SU-DHL-6 (cell line): ENCODE measurements around the gene CA5A.
A peak's percentile ranks its signal among the peaks of the same experiment; 100 is the strongest.

Source experiments
- H2AFZ ChIP-seq: fragments of 200-600 bp; sonication (generic); 2 replicates; pipeline ENCODE4 v1.6.1; 2014; ENCODE audit warnings: low read depth, mild to moderate bottlenecking, moderate library complexity, mixed read lengths, antibody characterized with exemption, low read length; ENCODE audit not compliant: severe bottlenecking
- H3F3A ChIP-seq: fragments of 200-600 bp; shearing (Covaris generic); 2 replicates; pipeline ENCODE4 v1.6.0; 2016; ENCODE audit warnings: antibody characterized with exemption, mild to moderate bottlenecking; ENCODE audit not compliant: insufficient read depth
- H3K27ac ChIP-seq: fragments of 200-600 bp; sonication (generic); 2 replicates; pipeline ENCODE4 v1.5.1; 2016; ENCODE audit warnings: low read depth, mild to moderate bottlenecking, low read length, moderate library complexity, mixed read lengths
- H3K27me3 ChIP-seq: fragments of 200-600 bp; sonication (generic), shearing (Covaris generic); 2 replicates; pipeline ENCODE4 v1.6.0; 2014; ENCODE audit warnings: mild to moderate bottlenecking, low read length
- H3K36me3 ChIP-seq: fragments of 200-600 bp; sonication (generic); 2 replicates; pipeline ENCODE4 v1.6.1; 2014; ENCODE audit warnings: mild to moderate bottlenecking, low read length, mixed read lengths
- H3K4me2 ChIP-seq: fragments of 300-600, 200-600 bp; shearing (Covaris generic), sonication (generic); 2 replicates; pipeline ENCODE4 v1.6.0; 2014; ENCODE audit warnings: low read length, low read depth, mild to moderate bottlenecking; ENCODE audit not compliant: poor library complexity, severe bottlenecking
- H3K4me3 ChIP-seq: fragments of 200-600 bp; sonication (generic); 2 replicates; pipeline ENCODE4 v1.5.1; 2014; ENCODE audit warnings: antibody characterized with exemption, low read length, mild to moderate bottlenecking, mixed read lengths; ENCODE audit not compliant: insufficient read depth, poor library complexity, severe bottlenecking
- H3K79me2 ChIP-seq: fragments of 200-600 bp; sonication (generic); 2 replicates; pipeline ENCODE4 v1.6.1; 2014; ENCODE audit warnings: mild to moderate bottlenecking, low read length, moderate library complexity; ENCODE audit not compliant: insufficient read depth
- H3K9ac ChIP-seq: fragments of 200-600 bp; sonication (generic); 2 replicates; pipeline ENCODE4 v1.7.0; 2014; ENCODE audit warnings: mild to moderate bottlenecking, low read length
- H3K9me2 ChIP-seq: fragments of 200-600 bp; sonication (generic); replicated peaks from 2 replicates; pipeline ENCODE4 v1.6.1; 2014; ENCODE audit warnings: low read length; ENCODE audit not compliant: insufficient read depth
- H3K9me3 ChIP-seq: fragments of 200-600 bp; sonication (generic); 2 replicates; pipeline ENCODE4 v1.6.1; 2014; ENCODE audit warnings: low read length, mixed read lengths; ENCODE audit not compliant: insufficient read depth
- H4K20me1 ChIP-seq: fragments of 200-600 bp; sonication (generic); 2 replicates; pipeline ENCODE4 v1.6.1; 2014; ENCODE audit warnings: low read depth, mild to moderate bottlenecking, antibody characterized with exemption, low read length, moderate library complexity, mixed read lengths
- EZH2phosphoT487 ChIP-seq: fragments of 200-600 bp; sonication (generic), shearing (Covaris generic); conservative IDR thresholded peaks from 2 replicates; pipeline ENCODE4 v1.6.1; 2018; ENCODE audit warnings: mild to moderate bottlenecking, antibody characterized with exemption, low read length, moderate library complexity, mixed read lengths
- TF ChIP-seq, protein P1 (sequence below): fragments of 200-600 bp; sonication (generic); IDR thresholded peaks from one replicate; pipeline ENCODE4 v1.5.1; 2017; ENCODE audit warnings: antibody characterized with exemption, mild to moderate bottlenecking, low read length, moderate library complexity; ENCODE audit not compliant: insufficient read depth, poor library complexity, severe bottlenecking

Gene CA5A

DNA sequence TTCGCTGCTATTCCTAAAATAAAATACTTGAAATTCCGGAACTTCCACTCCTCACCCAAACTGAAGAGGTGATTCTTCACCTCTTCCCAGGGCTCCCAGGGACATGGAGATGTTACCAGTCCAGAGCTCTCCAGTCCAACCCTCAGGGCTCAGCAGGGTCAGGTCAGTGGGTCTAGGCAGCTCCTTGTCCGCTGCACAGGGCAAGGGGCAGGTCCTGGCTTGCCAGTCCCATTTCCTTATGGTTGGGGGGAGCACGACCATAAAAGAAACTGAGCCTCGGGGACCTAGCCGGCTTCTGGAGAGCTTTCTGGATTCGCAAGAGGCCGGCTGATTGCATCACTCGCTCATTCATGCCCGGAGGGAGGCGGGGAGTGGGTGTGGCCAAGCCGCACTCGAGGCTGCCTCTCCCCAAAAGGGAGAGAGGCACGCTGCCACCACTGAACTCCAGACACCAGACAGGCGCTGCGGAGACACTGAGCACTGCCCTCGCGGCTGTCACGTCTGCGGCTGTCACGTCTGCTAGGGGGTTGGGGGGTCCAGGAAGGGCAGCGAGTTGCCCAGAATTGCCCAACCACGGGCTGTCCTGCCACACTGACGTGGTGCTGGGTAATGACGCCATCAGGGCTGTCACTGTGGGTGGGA is 82.8 kb downstream of the CA5A start:
- H3K4me3 ChIP-seq: no peak overlapping the region
- H3K36me3 ChIP-seq: peaks cover 8% of the 10 kb centered on the region; the same call in 1 of the 2 replicates
- peak overlapping the region; percentile 57 for H3K9ac ChIP-seq
- no peaks in the 10 kb centered on the region for H3K9me2 ChIP-seq
- H3K4me2 ChIP-seq: peak overlapping the region; percentile 52
- H3K27me3 ChIP-seq: no peaks in the 10 kb centered on the region
- peaks cover 25% of the 10 kb centered on the region for H3F3A ChIP-seq
- H4K20me1 ChIP-seq: peaks cover 6% of the 10 kb centered on the region; the same call in 1 of the 2 replicates
- TF ChIP-seq EZH2phosphoT487: no peak
- TF ChIP-seq, protein P1, sequence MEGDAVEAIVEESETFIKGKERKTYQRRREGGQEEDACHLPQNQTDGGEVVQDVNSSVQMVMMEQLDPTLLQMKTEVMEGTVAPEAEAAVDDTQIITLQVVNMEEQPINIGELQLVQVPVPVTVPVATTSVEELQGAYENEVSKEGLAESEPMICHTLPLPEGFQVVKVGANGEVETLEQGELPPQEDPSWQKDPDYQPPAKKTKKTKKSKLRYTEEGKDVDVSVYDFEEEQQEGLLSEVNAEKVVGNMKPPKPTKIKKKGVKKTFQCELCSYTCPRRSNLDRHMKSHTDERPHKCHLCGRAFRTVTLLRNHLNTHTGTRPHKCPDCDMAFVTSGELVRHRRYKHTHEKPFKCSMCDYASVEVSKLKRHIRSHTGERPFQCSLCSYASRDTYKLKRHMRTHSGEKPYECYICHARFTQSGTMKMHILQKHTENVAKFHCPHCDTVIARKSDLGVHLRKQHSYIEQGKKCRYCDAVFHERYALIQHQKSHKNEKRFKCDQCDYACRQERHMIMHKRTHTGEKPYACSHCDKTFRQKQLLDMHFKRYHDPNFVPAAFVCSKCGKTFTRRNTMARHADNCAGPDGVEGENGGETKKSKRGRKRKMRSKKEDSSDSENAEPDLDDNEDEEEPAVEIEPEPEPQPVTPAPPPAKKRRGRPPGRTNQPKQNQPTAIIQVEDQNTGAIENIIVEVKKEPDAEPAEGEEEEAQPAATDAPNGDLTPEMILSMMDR: no peak
- H3K9me3 ChIP-seq: no peaks in the 10 kb centered on the region
- no peak overlapping the region for H2AFZ ChIP-seq
- H3K27ac ChIP-seq: peak overlapping the region; percentile 88
- peaks cover 96% of the 10 kb centered on the region for H3K79me2 ChIP-seq

DNA sequence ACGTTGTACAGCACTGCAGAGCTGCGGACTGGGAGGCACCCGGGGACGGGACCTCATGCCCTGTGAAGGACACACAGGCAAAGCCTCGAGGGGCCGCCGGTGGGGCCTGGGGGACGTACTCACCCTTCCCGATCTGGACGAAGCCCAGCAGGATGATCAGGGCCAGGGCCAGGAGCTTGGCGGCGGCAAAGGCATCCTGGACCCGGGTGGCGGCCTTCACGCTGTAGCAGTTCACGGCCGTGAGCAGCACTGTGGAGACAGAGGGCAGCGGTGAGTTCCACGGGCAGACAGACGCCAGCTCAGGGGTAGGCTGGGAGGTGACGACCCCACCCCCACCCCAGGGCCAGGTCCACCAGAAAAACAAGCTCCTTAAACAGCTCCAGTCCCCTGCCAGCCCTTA is 84.7 kb downstream of the CA5A start:
- Histone ChIP-seq H3K9me2 (no peaks in the 10 kb centered on the region), H3K36me3 (peaks cover 8% of the 10 kb centered on the region; the same call in 1 of the 2 replicates), H3K27me3 (no peaks in the 10 kb centered on the region), H3F3A (peaks cover 24% of the 10 kb centered on the region), H3K27ac (no peak overlapping the region), H3K79me2 (peaks cover 96% of the 10 kb centered on the region), H3K4me3 (no peak overlapping the region), H3K9ac (no peak overlapping the region), H3K4me2 (no peak overlapping the region), H4K20me1 (peaks cover 6% of the 10 kb centered on the region; the same call in 1 of the 2 replicates), H3K9me3 (no peaks in the 10 kb centered on the region), H2AFZ (no peak overlapping the region)
- TF ChIP-seq, protein P1: no peak
- TF ChIP-seq EZH2phosphoT487: no peak

- H2AFZ ChIP-seq: no peak overlapping the region
- no peak overlapping the region for H3K4me2 ChIP-seq
- no peak overlapping the region for H3K9ac ChIP-seq
- no peak overlapping the region for H3K4me3 ChIP-seq
- peaks cover 6% of the 10 kb centered on the region; the same call in 1 of the 2 replicates for H4K20me1 ChIP-seq
- peaks cover 96% of the 10 kb centered on the region for H3K79me2 ChIP-seq
- peaks cover 8% of the 10 kb centered on the region; the same call in 1 of the 2 replicates for H3K36me3 ChIP-seq
- peak overlapping the region; percentile 59 for H3K27ac ChIP-seq
- no peak for TF ChIP-seq EZH2phosphoT487
- TF ChIP-seq, protein P1: no peak
- H3K27me3 ChIP-seq: no peaks in the 10 kb centered on the region
- peaks cover 21% of the 10 kb centered on the region for H3F3A ChIP-seq
- no peaks in the 10 kb centered on the region for H3K9me3 ChIP-seq
- H3K9me2 ChIP-seq: no peaks in the 10 kb centered on the region
Measured at GRCh38 chr16:87851141-87851587, 85.2 kb downstream of the CA5A start.
